ENCODE results near the gene CAND2.

- TF ChIP-seq NRF1 (IDR thresholded peaks at IDR 0.05; ENCODE audit: low read depth, low read length), result no peak
- TF ChIP-seq GABPA (IDR thresholded peaks at IDR 0.05; ENCODE audit: low read depth), result no peak
- no peak for TF ChIP-seq CTCF (IDR thresholded peaks at IDR 0.05)
- no peak for TF ChIP-seq EP300 (IDR thresholded peaks at IDR 0.05; ENCODE audit: borderline replicate concordance in 1 of 2, low read depth in 1 of 2, low read length in 1 of 2)
- no peak for TF ChIP-seq RFX5 (IDR thresholded peaks at IDR 0.05; ENCODE audit: low read length)
- TF ChIP-seq SIN3A (IDR thresholded peaks at IDR 0.05; ENCODE audit: borderline replicate concordance, low read depth, low read length), result no peak
- no peak for TF ChIP-seq RAD21 (IDR thresholded peaks at IDR 0.05; ENCODE audit: low read length)
- no peak for TF ChIP-seq TAF1 (IDR thresholded peaks at IDR 0.05; ENCODE audit: borderline replicate concordance, low read depth, low read length)
These were observed 15.7 kb upstream of the CAND2 start for GRCh38 chr3:12780751-12781150.
